Sigmoid colon (tissue), 7 donors: ENCODE measurements around the gene PAIP2B. TPM values are rescaled to one million over a fixed set of nuclear protein-coding genes. Genes with fewer than 3 reads are reported as not detected.
"Not testable (repeated sequence)": the region's sequence is repeated elsewhere in the genome, so short reads cannot be mapped to it uniquely, and the experiment has no call there.

Experiments used
- DNase-seq: peaks from one replicate; pipeline ENCODE4 v3.0.0-alpha.2; 2019
- H3K27ac ChIP-seq, 4 donors: fragments of 200-600 bp; sonication (generic); one replicate each; pipeline ENCODE4 v1.5.1; 2016 to 2019; ENCODE audit warnings: mild to moderate bottlenecking in 1 of 4
- H3K27me3 ChIP-seq, 3 donors: fragments of 200-600 bp; sonication (generic); one replicate each; pipeline ENCODE4 v1.5.1; 2019; ENCODE audit warnings: mild to moderate bottlenecking in 1 of 3
- H3K36me3 ChIP-seq, 4 donors: fragments of 200-600 bp; sonication (generic); one replicate each; pipeline ENCODE4 v1.5.1; 2016 to 2019
- H3K4me1 ChIP-seq, 4 donors: fragments of 200-600 bp; sonication (generic); one replicate each; pipeline ENCODE4 v1.5.1; 2017 to 2019
- H3K4me3 ChIP-seq, 4 donors: fragments of 200-600 bp; sonication (generic); one replicate each; pipeline ENCODE4 v1.5.1; 2017 to 2019; ENCODE audit warnings: mild to moderate bottlenecking in 2 of 4, moderate library complexity in 1 of 4
- H3K9me3 ChIP-seq, 4 donors: fragments of 200-600 bp in 3 of 4; sonication (generic) in 3 of 4; one replicate each; pipeline versions ENCODE4 v1.5.1 to v1.6.1; 2013 to 2019
- EP300 ChIP-seq, 4 donors: sonication (generic); formaldehyde crosslinking; IDR thresholded peaks; one replicate each; pipeline ENCODE4 v1.6.1; 2017; ENCODE audit warnings: antibody characterized with exemption in 4 of 4
- POLR2A ChIP-seq, 2 donors: fragments of 450-650 bp; IDR thresholded peaks; one replicate each; pipeline ENCODE4 v1.6.1; 2016; ENCODE audit warnings: antibody characterized with exemption in 2 of 2, mild to moderate bottlenecking in 2 of 2, moderate library complexity in 2 of 2
- POLR2AphosphoS5 ChIP-seq, 4 donors: sonication (generic); formaldehyde crosslinking; IDR thresholded peaks; one replicate each; pipeline ENCODE4 v1.6.1; 2017; ENCODE audit warnings: antibody characterized with exemption in 4 of 4
- WGBS, 2 donors: extraction: QIAGEN DNeasy Blood & Tissue Kit; methylation state at CpG; one replicate each; pipeline ENCODE4 v1.1.7; 2013; 5-methylcytosine and 5-hydroxymethylcytosine counted together
- intact Hi-C: fragments of 100-400 bp; cut with DNase I; formaldehyde crosslinking; loops from one replicate; pipeline ENCODE4 v1.15.1; 2023
- polyA plus RNA-seq, 3 donors: library from polyadenylated mRNA; stranded (reverse); fragments of 200-250 nt; gene quantifications; one replicate each; pipeline ENCODE4 v1.2.3, GENCODE V29; 2013
- total RNA-seq, 4 donors: library from RNA; depleted of rRNA; stranded (reverse); fragments of >200 nt; gene quantifications; one replicate each; pipeline ENCODE4 v1.1.0, GENCODE V29; 2016
- TF ChIP-seq, protein P1 (sequence below), 4 experiments: fragments of 450-650 bp in 3 of 4; fragments of 200-600 bp in 1 of 4; IDR thresholded peaks; one replicate each; pipeline ENCODE4 v1.5.1; 2016 to 2019; ENCODE audit warnings: antibody characterized with exemption in 4 of 4, mild to moderate bottlenecking in 3 of 4, moderate library complexity in 2 of 4
- donor health status: healthy with polysubstance abuse.
- donor health status: Bipolar disorder and iron deficiency.
- donor health status: healthy.

The PAIP2B gene
- total and polyA plus RNA-seq, 7 donors, result 1.2 to 13.2 (median 8.0) TPM

GRCh38 chr2:71238089-71238488 is 11.2 kb upstream of the PAIP2B start:
- TF ChIP-seq POLR2A (IDR thresholded peaks at IDR 0.05), result no peak
- H3K27me3 ChIP-seq, result no peaks in the 10 kb centered on the region
- intact Hi-C loops, result no loop called here
- H3K27ac ChIP-seq, result no peak overlapping the region
- no peak overlapping the region for H3K4me3 ChIP-seq
- H3K36me3 ChIP-seq, result no peaks in the 10 kb centered on the region
- no peak for DNase-seq
- H3K9me3 ChIP-seq, result no peaks in the 10 kb centered on the region
- H3K4me1 ChIP-seq, result peaks cover 0 to 8% (median 0%) of the 10 kb centered on the region in 4 donors

DNA sequence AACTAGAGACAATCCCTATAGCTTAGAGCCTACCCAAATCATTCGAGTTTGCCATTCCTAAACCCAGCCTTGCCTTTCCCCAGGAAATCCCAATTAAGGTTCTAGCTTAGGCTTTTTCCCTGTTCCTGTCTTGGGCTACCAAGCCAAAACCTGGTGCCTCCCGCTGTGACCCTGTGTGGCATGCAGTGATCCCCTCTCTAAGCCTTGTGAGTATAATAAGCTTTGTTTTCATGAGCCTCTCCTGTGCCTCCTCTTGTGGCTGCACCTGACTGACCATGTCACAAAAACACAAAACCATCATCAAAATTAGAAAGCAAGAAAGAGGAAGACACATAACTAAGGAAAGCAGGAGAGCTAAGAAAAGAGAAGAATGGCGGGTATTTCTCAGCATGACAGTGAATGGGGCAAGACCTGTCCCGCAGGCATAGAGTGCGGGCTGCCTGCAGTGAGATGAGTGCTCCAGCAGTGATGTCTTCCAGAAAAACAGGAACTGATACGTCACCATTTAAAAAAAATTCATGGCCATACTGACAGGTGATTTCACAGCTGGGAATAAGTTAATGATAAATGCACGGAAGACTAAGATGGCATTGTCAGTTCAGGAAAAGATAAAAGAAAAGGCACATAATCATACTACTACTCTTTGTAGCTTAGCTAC is 9.2 kb upstream of the PAIP2B start:
- intact Hi-C loops, result no loop called here
- Histone ChIP-seq H3K36me3 (no peaks in the 10 kb centered on the region), H3K27ac (no peak overlapping the region), H3K4me3 (no peak overlapping the region), H3K27me3 (no peaks in the 10 kb centered on the region), H3K9me3 (no peaks in the 10 kb centered on the region), H3K4me1 (peaks cover 0 to 8% (median 0%) of the 10 kb centered on the region in 4 donors)
- TF ChIP-seq POLR2A (IDR thresholded peaks at IDR 0.05) (no peak), POLR2AphosphoS5 (IDR thresholded peaks at IDR 0.05) (no peak), EP300 (IDR thresholded peaks at IDR 0.05) (no peak)
- TF ChIP-seq, protein P1, sequence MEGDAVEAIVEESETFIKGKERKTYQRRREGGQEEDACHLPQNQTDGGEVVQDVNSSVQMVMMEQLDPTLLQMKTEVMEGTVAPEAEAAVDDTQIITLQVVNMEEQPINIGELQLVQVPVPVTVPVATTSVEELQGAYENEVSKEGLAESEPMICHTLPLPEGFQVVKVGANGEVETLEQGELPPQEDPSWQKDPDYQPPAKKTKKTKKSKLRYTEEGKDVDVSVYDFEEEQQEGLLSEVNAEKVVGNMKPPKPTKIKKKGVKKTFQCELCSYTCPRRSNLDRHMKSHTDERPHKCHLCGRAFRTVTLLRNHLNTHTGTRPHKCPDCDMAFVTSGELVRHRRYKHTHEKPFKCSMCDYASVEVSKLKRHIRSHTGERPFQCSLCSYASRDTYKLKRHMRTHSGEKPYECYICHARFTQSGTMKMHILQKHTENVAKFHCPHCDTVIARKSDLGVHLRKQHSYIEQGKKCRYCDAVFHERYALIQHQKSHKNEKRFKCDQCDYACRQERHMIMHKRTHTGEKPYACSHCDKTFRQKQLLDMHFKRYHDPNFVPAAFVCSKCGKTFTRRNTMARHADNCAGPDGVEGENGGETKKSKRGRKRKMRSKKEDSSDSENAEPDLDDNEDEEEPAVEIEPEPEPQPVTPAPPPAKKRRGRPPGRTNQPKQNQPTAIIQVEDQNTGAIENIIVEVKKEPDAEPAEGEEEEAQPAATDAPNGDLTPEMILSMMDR (IDR thresholded peaks at IDR 0.05), result no peak
- no peak for DNase-seq
- 41 to 51% methylated on average over 7 of the region's 7 CpGs for WGBS, 2 donors

DNA sequence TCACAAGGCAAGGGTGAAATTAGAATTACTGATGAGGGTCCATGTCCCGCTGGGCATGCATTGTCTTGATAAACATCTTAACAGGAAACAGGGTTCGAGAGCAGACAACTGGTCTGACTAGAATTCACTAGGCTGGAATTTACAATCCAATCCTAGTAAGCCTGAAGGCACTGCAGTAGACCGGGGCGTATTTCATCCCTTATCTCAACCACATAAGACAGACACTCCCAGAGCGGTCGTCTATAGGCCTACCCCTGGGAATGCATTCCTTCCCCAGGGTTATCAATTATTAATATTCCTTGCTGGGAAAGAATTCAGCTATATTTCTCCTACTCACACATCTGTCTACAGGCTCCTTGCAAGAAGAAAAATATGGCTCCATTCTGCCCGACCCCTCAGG is 6.2 kb upstream of the PAIP2B start:
- intact Hi-C loops, H3K27ac ChIP-seq, H3K36me3 ChIP-seq, H3K9me3 ChIP-seq, H3K4me3 ChIP-seq, DNase-seq, H3K4me1 ChIP-seq, H3K27me3 ChIP-seq: not testable (repeated sequence)
- WGBS, 2 donors, result 84 to 85% methylated on average over 7 of the region's 7 CpGs

DNA sequence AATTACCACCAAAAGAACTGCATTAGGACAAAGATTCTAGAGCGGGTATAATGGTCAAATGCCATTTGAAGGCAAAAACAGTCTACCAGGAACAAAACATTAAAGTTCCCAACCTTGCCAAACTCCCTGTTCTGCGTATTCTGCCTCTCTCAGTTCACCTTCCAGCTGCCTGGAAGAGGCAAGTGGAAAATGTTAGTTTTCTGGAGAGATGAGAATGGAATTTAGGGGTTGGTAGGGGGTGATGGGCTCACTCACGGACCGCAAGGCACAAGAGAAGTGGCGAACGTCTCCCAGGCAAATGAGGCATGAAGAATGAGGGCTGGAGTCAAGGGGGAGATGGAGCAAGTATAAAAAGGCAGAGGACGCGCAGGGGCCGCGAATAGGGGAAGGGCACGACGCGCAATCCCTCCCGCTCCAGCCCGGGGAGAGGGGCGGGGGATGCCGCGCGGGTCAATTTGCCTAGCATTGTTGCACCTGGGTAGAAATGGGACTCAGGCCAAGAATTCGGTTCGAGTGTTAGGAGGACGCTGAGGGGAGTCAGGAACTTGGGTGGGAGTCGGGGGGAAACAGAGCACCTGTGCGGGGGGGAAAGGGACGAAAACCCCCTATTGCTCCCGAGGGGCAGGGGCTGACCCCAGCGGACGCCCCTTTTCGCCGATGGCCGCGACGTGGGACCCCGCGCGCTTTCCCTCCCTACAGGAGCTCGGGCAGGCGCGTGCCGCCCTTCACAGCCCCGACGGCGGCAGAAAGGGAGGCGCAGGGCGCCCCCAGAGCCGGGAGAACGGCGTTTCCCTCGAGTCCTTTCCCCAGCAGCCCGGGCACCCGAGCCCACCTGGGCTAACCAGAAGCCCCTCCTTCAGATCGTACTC is 573 bp downstream of the PAIP2B start:
- Histone ChIP-seq H3K4me3 (peak overlapping the region; percentile 77 to 97 (median 94)), H3K9me3 (peaks cover 0 to 3% (median 0%) of the 10 kb centered on the region in 4 donors), H3K36me3 (no peaks in the 10 kb centered on the region), H3K27me3 (no peaks in the 10 kb centered on the region), H3K4me1 (peaks cover 0 to 17% (median 6%) of the 10 kb centered on the region in 4 donors), H3K27ac (peak overlapping the region; percentile 89 to 96 (median 94))
- peak; percentile 77 for DNase-seq
- no peak for TF ChIP-seq POLR2A (IDR thresholded peaks at IDR 0.05)
- no peak for TF ChIP-seq EP300 (IDR thresholded peaks at IDR 0.05)
- no peak for TF ChIP-seq POLR2AphosphoS5 (IDR thresholded peaks at IDR 0.05)
- TF ChIP-seq, protein P1 (IDR thresholded peaks at IDR 0.05), result no peak
- intact Hi-C loops, result loop anchor here (2.0 to 5.0 kb wide), 3 partner anchors 94 to 926 kb away; partner anchors contain the start of genes MCEE and MPHOSPH10
- 1 to 3% methylated on average over 52 of the region's 52 CpGs for WGBS, 2 donors

- H3K27me3 ChIP-seq, result no peaks in the 10 kb centered on the region
- H3K36me3 ChIP-seq, result no peaks in the 10 kb centered on the region
- H3K4me3 ChIP-seq, result no peak overlapping the region
- intact Hi-C loops, result loop anchor here (2.0 to 5.0 kb wide), 3 partner anchors 93 to 927 kb away; partner anchors contain the start of genes MCEE and MPHOSPH10
- H3K27ac ChIP-seq, result no peak overlapping the region
- peaks cover 0 to 3% (median 0%) of the 10 kb centered on the region in 4 donors for H3K9me3 ChIP-seq
- DNase-seq, result no peak
- H3K4me1 ChIP-seq, result peaks cover 0 to 17% (median 6%) of the 10 kb centered on the region in 4 donors
- TF ChIP-seq POLR2AphosphoS5 (IDR thresholded peaks at IDR 0.05) (no peak), POLR2A (IDR thresholded peaks at IDR 0.05) (no peak), EP300 (IDR thresholded peaks at IDR 0.05) (no peak)
- TF ChIP-seq, protein P1 (IDR thresholded peaks at IDR 0.05), result no peak
Observed at GRCh38 chr2:71224935-71225334, 2.0 kb downstream of the PAIP2B start.
